ENCODE results near the gene CTCF.

The CTCF gene

DNA sequence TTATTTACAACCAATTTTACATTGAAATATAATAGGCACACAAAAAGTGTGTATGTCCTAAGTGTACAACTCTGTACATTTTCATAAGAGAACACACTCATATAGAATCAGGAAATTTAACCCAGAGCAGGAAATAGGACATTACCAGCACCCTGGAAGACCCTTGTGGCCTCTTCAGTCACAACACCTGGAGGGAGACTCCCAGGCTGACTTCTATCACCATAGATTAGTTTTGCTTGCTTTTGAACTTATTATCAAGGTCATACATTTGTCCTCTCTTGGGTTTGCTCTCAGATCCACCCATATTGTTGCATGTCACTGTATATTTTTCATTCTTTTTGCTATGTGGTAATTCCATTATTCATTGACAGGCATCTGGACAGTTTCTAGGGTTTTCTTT, 27.9 kb upstream of the CTCF start:
- no peak for DNase-seq

DNA sequence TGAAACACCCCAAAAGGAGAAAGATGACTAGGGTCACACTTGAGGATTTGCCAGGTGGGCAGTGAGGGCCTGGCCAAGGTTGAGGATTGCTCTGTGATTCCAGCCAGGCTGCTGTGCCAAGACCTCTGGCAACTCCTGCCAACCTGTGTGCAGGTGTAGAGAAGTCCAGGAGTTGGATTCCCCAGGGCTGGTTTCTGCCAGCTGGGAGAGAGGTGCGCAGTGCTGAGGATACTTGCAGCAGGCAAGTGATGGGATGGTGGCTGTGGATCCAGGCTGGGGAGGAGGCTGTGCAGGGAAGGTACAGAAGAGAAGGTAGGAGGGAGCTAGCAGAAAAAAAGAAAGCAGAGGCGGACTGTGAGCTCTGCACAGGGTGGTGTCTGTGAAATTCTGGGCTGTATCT, 27.1 kb upstream of the CTCF start:
- no peak for DNase-seq

DNA sequence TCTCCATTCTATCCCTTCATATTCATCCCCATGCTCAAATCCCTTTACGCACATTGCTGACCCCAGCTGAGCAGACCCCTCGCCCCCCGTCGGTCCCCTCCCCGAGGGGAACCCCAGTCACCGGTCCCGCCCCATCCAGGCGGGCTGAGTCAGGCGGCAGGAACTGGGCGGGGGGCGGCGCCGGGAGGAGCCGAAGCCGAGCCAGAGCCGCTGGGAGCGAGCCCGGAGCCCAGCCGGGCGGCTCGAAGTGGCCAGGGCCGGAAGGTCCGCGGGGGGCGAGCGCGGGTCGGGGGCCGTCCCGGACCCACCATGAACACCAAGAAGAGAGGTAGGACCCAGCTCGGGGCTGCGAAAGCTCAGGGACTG, 25.1 kb upstream of the CTCF start:
- peak; percentile 22 for DNase-seq

DNA sequence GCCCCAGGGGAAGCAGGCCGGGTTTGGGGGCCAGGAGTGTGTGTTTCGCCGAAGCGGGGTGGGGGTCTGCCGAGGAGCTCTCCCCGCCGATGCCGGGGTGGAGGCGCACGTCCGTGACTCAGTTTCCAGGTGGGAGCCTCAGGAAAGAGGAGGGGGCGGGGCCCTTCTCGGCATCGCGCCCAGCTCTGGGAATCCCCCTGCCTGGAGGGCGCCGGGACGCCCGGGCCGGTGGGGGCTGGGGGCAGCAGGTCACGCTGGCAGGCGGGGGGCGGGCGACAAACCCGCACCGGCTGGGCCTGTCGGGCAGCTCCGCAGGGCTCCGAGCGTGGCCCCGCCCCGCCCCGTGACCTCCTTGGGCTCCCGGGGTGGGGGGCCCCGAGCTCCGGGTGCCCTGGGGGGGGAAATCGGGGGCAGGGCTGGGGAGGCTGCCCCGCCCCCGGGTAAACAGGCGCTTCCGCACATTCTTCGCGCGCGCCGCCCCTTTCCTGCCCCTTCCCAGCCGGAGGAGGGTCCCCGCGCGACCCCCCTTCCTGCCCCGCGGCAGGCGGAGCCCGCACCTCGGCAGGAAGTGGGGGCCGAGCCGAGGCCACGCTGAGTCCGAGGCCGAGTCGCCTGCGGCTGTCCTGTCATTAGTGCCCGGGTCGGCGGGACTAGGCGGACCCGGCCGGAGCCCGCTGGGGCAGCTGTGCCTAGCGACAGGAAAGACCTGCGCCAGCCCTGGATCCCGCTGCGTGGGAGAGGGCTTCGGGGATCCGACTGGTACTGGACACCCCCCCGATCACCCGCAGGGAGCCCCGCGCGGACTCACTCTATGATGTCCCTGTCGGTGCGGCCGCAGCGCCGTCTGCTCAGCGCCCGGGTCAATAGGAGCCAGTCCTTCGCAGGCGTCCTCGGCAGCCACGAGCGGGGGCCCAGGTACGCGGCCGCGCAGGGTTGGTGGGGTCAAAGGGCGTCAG, 24.4 kb upstream of the CTCF start:
- DNase-seq: peak; percentile 12

DNA sequence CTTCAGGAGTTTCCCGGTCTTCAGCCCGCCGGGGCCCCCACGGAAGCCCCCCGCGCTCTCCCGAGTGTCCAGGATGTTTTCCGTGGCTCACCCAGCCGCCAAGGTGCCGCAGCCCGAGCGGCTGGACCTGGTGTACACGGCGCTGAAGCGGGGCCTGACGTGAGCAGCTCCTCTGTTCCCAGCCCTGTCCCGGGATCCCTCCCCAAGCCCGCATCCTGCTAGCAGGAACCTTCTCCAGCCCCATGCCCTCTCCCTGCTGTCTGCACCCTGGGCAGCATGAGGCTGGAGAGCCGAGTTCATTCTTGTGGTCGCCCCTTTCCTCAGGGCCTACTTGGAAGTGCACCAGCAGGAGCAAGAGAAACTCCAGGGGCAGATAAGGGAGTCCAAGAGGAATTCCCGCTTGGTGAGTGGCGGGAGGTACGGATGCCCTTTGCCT, 23.6 kb upstream of the CTCF start:
- no peak for DNase-seq

DNA sequence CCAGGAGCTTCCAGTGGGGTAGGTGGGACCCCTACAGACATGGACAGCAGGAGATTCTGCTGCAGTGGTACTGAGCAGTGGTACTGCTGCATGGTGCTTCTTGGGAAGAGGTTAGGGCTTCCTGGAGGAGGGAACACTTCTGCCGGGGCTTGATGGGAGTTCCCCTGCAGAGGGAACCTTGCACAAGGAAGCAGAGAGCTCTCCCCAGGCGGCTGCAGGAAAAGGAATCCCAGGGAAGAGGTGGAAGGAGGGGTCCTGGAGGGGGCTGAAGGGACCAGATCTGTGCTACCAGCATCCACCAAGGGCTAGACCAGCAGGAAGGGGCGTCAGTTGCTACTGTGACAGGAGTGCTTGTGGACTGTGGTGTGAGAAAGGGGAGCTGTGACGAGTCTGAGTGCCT, 23.1 kb upstream of the CTCF start:
- no peak for DNase-seq

DNA sequence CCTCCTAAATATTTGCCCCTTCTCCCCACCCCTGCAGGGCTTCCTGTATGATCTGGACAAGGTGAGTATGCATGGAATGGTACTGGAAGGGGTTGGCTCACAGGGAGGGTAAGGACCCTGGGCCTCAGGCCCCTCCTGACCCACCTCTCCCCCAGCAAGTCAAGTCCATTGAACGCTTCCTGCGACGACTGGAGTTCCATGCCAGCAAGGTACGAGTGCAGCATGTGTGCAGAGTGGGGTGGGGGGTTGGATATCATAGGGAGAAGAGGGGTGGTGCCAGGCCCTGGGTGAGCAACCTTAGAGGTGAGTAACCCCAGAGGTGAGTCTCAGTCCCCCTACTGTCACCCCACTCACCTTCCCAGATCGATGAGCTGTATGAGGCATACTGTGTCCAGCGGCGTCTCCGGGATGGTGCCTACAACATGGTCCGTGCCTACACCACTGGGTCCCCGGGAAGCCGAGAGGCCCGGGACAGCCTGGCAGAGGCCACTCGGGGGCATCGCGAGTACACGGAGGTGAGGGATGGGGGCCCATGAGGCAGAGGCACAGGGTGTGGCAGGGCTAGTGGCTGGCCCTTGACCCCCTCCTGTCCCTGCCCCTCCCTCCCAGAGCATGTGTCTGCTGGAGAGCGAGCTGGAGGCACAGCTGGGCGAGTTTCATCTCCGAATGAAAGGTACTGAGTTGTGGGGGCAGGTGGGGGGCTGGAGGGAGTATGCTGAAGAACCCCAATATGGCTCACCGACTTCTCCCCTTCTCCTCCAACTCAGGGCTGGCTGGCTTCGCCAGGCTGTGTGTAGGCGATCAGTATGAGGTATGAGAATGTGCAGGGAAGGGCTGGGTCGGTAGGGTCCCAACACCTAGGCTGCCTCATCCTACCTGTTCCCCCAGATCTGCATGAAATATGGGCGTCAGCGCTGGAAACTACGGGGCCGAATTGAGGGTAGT, 22.4 kb upstream of the CTCF start:
- DNase-seq: no peak

DNA sequence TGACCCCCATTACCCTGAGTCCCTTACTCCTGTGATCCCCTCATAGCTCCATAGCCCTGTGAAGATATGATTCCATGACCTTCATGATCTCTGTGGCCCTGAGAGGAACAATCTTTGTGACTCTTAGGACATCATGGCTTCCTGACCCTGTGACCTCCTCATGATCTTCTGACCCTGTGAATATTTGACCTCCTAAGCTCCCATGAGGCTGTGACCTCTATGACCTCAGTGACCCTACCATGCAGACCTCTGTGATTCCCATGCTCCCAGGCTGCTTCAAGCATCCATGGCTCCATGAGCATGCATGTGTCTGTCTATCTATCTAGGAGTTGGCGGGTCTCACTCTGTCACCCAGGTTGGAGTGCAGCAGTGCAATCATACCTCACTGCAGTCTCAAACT, 21.6 kb upstream of the CTCF start:
- DNase-seq: no peak

DNA sequence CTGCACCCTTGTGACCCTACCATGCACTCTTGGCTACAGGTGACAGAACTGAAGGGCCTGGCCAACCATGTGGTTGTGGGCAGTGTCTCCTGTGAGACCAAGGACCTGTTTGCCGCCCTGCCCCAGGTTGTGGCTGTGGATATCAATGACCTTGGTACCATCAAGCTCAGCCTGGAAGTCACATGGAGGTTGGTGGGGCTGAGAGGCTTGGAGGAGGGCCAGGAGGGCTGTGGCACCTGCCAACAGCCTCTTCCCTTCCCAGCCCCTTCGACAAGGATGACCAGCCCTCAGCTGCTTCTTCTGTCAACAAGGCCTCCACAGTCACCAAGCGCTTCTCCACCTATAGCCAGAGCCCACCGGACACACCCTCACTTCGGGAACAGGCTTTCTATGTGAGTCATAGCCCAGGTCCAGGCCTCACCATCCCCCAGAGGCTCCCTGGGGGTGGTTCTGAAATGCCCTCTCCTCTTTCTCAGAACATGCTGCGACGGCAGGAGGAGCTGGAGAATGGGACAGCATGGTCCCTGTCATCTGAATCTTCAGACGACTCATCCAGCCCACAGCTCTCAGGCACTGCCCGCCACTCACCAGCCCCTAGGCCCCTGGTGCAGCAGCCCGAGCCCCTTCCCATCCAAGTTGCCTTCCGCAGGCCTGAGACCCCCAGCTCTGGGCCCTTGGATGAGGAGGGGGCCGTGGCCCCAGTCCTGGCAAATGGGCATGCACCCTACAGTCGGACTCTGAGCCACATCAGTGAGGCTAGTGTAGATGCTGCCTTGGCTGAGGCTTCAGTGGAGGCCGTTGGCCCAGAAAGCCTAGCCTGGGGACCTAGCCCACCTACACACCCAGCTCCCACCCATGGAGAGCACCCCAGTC, 20.7 kb upstream of the CTCF start:
- DNase-seq: no peak

DNA sequence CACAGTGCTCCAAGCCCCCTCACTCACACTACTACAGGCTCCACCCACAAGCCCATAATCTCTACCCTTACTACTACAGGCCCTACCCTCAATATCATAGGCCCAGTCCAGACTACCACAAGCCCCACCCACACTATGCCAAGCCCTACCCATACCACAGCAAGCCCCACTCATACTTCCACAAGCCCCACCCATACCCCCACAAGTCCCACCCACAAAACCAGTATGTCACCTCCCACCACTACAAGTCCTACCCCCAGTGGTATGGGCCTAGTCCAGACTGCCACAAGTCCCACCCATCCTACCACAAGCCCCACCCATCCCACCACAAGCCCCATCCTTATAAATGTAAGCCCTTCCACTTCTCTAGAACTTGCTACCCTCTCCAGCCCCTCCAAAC, 19.9 kb upstream of the CTCF start:
- DNase-seq: no peak

DNA sequence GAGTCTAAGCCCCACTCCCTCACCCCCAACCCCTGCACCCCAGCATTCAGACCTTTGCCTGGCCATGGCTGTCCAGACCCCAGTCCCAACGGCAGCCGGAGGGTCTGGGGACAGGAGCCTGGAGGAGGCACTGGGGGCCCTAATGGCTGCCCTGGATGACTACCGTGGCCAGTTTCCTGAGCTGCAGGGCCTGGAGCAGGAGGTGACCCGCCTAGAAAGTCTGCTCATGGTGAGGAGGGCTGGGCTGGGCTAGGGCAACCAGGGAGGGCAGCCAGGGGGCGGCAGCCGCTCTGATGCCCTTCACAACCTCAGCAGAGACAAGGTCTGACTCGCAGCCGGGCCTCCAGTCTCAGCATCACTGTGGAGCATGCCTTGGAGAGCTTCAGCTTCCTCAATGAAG, 19.3 kb upstream of the CTCF start:
- DNase-seq: no peak

DNA sequence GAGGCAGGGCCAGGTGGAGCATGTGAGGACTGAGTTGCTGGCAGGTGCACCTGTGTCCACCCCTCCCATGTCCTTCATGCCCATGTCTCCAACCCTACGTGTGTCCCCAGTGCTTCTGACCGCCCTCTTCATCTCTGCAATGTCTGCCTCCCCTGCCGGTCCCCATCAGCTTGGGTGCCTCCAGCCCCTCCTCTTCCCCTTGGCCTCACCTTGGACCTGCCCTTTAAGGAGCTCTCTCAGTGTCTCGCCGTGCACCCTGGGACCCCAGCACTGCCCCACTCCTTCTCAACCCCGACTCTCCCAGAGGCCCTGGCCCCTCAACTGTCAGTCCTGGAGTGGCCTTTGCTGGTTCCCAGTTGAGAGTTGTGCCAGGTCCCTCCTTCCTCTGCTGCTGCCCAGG, 18.7 kb upstream of the CTCF start:
- no peak for DNase-seq

DNA sequence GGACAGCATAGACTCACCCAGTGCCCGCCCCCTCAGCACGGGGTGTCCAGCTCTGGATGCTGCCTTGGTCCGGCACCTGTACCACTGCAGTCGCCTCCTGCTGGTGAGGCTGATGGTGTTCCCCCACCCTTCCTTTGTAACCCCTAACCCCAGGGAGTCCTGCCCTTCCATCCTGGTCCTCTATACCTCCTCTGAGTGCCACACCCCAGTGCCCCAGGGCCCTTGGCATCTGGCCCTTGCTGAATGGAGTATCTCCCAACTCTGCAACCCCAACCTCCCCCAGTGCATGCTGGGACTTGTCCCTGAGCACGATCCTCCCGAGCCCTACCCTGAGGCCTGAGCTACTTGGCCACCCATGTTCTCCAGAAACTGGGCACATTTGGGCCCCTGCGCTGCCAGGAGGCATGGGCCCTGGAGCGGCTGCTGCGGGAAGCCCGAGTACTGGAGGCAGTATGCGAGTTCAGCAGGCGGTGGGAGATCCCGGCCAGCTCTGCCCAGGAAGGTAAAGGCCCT, 17.9 kb upstream of the CTCF start:
- DNase-seq: no peak

DNA sequence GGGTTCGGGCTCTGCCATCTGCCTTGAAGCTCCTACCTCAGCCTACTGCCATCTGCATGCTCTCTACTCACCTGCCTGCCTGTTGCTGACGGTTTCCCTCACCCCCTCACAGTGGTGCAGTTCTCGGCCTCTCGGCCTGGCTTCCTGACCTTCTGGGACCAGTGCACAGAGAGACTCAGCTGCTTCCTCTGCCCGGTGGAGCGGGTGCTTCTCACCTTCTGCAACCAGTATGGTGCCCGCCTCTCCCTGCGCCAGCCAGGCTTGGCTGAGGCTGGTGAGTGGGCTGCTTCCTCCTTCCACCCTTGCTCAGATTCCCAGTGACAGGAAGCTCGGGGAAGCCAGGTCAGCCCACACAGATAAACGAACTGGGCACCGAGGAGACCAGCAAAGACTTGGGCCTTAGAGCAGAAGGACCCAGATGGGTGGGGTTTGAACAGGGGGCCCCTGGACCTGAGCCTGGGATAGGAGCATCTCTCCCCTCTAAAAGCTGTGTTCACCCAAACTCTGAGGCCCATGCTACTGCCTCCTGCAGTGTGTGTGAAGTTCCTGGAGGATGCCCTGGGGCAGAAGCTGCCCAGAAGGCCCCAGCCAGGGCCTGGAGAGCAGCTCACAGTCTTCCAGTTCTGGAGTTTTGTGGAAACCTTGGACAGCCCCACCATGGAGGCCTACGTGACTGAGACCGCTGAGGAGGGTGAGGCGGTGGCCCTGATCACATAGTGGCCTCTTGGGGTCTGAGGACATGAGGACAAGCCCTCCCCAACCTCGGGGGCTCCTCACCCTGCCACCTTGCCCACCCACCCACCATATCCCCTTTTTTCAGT, 17.3 kb upstream of the CTCF start:
- DNase-seq: no peak

DNA sequence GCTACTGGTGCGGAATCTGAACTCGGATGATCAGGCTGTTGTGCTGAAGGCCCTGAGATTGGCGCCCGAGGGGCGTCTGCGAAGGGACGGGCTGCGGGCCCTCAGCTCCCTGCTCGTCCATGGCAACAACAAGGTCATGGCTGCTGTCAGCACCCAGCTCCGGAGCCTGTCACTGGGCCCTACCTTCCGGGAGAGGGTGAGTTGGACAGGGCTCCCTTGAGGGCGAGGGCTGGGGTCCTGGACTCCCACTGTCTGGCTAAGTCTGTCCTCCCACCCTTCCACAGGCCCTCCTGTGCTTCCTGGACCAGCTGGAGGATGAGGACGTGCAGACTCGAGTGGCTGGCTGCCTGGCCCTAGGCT, 16.7 kb upstream of the CTCF start:
- no peak for DNase-seq

DNA sequence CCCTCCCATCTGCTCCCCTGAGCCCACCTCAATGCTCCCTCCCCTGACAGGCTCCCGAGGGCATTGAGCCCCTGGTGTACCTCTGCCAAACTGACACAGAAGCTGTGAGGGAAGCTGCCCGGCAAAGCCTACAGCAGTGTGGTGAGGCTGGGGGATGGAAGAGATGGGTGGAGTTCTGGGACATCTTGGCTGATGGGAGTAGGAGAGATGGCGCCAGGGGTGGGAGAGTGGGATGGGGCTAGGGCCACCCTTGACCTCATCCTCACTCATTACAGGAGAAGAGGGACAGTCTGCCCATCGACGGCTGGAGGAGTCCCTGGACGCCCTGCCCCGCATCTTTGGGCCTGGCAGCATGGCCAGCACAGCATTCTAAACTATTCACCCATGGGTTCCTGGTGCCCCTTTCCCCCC, 16.2 kb upstream of the CTCF start:
- DNase-seq: no peak

DNA sequence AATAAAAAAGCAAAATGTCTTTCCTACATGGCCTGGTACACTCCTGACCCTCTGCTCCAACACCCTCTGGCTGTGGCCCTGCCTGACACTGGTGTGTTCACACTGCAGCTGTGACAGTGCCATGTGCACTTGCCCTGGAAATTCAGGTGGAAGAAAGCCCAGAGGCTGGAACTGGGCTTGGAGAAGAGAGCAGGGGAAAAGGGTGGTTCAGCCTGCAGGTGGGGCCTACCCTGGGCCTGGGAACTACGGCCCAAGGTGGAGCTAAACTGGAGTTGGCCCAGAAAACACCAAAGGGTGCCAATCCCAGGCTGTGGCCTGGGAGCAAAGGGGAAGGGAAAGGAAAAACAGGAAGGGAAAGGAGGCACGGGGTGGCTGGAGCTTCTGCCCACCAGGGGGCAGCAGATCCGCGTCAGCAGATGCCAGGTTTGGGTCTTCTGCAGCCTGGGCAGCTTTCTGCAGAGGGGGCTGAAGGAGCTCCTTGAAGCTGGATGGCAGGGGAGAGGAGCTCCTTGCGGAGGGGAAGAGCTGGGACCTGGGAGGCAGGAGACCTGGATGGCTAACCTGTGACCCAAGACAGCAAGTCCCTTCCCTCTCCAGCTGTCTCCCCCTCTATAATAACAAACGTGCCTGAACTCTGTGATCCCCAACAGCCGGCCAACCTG, 15.4 kb upstream of the CTCF start:
- peak; percentile 80 for DNase-seq

DNA sequence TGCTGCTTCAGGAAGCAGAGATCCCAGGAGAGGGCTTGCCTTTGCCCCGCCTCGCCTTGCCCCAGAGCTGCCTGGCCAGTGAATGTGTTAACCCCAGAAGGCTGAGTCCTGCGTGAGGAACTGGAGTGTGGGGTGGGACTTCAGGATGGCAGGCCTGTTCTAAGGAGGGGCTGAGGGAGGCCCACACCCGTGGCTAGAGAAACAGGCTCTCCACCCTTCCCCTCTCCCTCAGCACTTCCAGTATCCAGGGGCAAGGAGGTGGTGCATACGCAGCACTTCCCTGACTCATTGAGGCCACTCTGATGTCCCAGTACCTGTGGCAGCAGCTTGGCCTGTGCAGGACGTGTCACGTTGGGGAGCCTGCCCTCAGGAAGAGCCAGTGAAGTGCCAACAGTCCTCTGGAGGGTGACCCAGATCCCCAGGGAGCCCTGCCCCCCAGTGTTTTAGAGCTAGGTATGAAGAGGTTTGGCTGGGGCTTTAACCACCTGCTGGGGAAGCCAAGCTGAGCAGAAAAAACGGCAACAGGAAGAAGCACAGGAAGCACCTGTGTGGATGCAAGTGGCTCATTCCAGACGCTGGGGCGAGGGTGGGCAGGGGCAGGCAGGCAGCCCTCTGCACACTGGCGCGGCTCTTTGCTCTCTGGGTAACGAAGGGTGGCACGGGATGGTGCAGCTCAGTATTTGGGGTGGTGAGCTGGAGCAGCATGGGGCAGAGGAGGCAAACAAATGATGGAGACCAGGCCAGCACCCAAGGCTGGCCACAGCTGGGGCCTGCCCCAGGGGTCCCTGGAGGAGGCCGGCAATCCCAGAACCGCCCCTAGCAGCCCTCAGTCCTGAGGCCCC, 14.7 kb upstream of the CTCF start:
- no peak for DNase-seq

DNA sequence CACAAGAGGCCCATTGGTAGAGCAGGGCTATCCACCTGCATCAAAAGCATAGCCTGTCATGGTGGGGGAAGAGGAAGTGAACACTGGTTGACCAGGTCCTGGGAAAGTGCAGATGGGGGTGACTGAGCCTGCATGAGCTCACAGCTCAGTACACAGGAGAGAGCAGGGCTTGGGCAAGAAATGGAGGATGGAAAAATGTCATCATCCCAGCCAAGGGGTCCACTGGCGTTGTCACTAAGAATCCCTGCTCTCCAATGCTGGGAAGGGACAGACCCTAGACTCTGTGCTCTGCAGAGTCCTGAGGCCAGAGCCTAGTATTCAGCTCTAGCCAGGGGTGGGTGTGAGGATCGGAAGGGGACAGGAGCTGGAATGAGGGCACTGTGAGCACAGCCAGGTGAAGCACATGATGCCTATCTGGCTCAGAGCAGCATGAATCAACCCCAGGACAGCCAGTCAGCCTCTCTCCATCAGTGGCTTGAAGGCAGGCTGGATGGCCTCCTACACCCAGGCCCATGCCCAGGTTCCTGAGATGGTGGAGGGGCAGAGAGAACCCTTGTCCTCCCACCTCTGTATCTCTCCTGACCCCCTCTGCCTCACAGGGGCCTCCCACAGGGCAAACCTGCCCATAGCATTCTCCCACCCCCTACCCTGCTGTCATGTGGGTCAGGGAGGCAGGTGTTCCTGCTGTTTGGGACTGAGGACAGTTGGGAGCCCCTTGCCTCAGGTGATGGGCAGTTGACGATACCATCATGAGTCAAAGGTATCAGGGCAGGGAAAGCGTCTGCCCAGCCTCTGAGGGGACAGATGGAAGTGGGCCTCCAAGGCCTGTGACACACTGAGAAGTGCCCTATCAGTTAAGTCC, 13.8 kb upstream of the CTCF start:
- DNase-seq: no peak
